RWPE1 (cell line): ENCODE data around the gene NCAN.

Source experiments
- CTCF ChIA-PET: fragments of 350-600 bp; sonication (Branson Sonifier 250); formaldehyde crosslinking; extraction: SDS; loops from one replicate; lab custom pipeline; 2021; lab: Yijun Ruan, JAX
- POLR2A ChIA-PET: fragments of 400-600 bp; formaldehyde crosslinking; extraction: SDS; loops from one replicate; lab custom pipeline; 2020; ENCODE audit warnings: antibody characterized with exemption; ENCODE audit not compliant: low non-redundant PET; lab: Yijun Ruan, JAX
- DNase-seq: peaks from one replicate; pipeline ENCODE4 v3.0.0; 2012; ENCODE audit warnings: low spot score
- H3K27ac ChIP-seq: fragments of 450-650 bp; 2 replicates; pipeline ENCODE4 v1.5.1; 2017
- TF ChIP-seq, protein P1 (sequence below): fragments of 450-650 bp; conservative IDR thresholded peaks from 2 replicates; pipeline ENCODE4 v1.5.1; 2017; ENCODE audit warnings: low read depth, mild to moderate bottlenecking

NCAN gene

DNA sequence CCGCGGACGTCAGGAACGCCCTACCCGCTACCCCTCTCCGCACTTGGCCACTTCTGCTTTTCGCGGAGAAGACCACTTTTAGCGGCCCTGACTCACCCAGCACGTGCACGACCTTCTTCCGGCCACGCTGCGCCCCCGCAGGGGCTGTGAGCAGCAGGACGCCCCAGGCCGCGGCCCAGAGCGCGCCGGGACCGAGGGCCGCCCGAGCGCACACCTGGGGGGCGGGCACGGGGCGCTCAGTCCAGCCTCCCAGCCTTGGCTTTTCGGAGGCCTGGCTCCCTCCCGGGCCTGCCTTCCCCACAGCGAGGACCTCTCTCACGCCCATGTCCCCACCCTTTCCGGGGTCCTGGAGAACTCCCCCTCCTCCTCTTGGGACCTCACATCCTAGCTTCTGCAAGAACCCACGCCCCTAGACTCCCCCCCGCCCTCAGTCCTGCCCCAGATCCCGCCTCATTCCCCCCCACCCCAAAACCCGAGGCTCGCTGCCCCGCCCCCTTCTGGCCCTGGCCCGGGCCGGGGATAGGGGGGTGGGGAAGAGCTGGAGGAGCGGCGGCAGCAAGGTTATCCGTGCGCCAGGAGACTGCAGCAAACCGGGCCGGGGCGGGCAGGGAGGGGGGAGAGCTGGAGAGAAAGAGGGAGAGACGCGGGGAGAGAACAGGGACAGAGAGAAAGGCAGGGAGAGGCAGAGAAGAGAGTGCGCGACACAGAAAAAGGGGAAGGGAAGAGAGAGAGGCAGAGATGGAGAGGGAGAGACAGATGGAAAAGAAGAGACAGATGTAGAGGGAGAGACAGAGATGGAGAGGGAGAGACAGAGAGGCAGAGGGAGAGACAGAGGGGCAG is 49.8 kb downstream of the NCAN start:
- ChIA-PET CTCF (interaction anchor here (0.7 kb wide), 1 partner anchor 32 kb away, joined by 3 read pairs; no protein-coding TSS in a partner anchor), POLR2A (no interaction called here)
- no peak for DNase-seq
- H3K27ac ChIP-seq = no peak overlapping the region
- TF ChIP-seq, protein P1, sequence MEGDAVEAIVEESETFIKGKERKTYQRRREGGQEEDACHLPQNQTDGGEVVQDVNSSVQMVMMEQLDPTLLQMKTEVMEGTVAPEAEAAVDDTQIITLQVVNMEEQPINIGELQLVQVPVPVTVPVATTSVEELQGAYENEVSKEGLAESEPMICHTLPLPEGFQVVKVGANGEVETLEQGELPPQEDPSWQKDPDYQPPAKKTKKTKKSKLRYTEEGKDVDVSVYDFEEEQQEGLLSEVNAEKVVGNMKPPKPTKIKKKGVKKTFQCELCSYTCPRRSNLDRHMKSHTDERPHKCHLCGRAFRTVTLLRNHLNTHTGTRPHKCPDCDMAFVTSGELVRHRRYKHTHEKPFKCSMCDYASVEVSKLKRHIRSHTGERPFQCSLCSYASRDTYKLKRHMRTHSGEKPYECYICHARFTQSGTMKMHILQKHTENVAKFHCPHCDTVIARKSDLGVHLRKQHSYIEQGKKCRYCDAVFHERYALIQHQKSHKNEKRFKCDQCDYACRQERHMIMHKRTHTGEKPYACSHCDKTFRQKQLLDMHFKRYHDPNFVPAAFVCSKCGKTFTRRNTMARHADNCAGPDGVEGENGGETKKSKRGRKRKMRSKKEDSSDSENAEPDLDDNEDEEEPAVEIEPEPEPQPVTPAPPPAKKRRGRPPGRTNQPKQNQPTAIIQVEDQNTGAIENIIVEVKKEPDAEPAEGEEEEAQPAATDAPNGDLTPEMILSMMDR = no peak

DNA sequence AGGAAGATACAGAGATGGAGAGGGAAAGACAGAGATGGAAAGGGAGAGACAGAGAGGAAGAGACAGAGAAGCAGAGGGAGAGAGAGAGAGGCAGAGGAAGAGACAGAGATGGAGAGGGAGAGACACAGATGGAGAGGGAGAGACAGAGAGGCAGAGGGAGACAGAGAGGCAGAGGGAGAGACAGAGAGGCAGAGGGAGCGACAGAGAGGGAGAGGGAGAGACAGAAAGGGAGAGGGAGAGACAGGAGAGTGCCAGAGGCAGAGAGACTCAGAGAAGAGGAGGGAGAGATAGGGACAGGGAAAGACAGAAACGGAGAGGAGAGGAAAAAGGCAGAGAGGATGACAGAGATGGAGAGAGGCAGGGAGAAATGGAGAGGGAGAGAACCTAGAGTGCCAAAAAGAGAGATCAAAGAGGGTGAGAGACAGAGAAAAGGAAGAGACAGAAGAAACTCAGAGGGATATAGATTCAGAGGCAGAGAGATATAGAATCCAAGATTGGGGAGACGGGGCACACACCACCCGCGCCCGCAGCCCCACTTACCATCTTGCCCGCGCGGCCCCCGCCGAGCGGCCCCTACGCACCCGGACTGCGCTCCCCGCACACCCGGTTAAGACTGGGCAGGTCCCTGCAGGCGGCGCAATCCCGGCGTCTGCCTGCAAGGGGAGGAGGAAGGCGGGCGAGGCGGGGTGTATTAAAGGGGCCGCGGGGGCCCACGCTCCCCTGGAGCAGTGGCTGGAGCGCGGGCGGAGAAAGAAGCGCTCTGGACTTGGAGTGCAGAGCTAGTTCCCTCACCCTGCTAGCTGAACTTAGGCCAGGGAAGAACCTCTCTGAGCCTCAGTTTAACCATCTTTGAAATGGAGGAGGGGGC is 50.7 kb downstream of the NCAN start:
- POLR2A ChIA-PET = no interaction called here
- TF ChIP-seq, protein P1 = no peak
- no peak overlapping the region for H3K27ac ChIP-seq
- no peak for DNase-seq
- CTCF ChIA-PET = no interaction called here

DNA sequence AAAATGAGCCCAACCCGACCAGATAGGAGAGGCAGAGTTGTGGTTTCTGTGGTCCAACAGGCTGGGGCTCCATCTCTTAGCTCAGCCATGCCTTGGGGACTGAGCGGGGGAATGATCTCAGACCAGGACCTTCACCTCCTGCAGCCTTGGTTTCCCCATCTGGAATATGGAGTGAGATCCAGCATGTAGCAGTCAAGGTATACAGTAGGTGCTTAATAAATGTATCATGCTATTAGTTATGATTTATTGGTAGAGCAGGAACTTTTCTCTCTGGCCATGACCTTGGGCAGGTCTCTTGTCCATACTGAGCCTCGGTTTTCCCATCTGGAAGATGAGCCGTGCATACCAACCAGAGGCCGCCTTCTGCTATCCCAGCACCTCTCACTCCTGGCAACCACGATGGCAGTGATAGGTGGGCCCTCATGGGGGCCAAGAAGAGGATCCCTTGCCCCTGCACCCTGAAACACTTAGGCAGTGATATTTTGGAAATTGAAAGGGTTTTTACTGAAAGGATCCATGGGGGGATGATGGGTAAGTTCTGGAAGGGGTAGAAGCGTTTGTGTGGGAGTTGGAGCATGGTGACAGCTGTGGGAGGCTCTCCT is 52.2 kb downstream of the NCAN start:
- ChIA-PET CTCF (no interaction called here), POLR2A (no interaction called here)
- H3K27ac ChIP-seq = no peak overlapping the region
- TF ChIP-seq, protein P1 = no peak
- DNase-seq = no peak

DNA sequence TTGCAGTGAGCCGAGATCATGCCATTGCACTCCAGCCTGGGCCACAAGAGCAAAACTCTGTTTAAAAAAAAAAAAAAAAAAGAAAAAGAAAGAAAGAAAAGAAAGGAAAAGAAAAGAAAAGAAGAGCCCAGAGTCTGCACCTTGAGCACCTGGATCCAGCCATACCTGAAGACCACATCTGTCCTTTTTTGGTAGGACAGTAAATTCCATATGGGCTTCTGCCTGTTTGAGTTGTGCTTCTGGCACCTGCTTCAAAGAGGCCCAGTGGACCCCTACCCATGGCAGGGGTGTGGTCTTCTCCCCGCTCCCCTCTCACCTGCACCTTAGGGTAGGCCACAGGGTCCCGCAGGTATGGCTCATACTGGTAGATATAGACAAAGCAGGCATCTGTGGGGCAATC is 55.5 kb downstream of the NCAN start:
- ChIA-PET CTCF (no interaction called here), POLR2A (no interaction called here)

GRCh38 chr19:19268453-19269385 is 57.0 kb downstream of the NCAN start:
- POLR2A ChIA-PET = no interaction called here
- no peak overlapping the region for H3K27ac ChIP-seq
- TF ChIP-seq, protein P1 = no peak
- DNase-seq = no peak
- CTCF ChIA-PET = interaction anchor here (0.6 kb wide), 2 partner anchors 35 to 76 kb away, joined by 3 read pairs; no protein-coding TSS in a partner anchor

More for the DNA sequence above, 55.5 kb downstream of the NCAN start:
- no peak for DNase-seq
- no peak overlapping the region for H3K27ac ChIP-seq
- TF ChIP-seq, protein P1 = no peak
